ENCODE measurements around the gene CCDC126.

DNA sequence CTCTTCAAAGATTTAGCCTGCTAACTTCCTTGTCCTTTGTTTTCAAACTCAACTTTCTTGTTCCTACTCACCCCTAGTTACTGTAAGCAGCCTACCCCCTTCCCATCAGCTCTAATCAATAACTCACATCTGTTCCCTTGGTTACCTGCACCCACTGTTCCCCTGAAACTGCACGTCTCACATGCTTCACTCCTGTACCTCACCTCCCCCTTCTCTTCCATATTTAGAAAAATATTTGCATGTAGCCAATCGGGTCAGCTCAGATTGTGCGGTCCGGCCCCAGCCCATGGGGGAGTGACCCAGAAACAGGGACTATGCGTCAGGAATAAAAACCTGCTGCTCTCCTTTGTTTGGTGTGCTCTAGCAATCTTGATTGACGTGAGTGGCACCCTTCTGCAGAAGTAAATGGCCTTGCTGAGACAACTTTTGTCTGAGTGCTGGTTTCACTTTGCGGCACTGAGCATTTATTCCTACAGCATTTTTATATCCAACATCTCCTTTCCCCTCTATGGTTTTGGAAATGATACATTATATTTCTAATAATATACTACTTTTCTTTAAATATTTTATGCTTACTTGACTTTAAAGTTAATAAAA, 61.7 kb downstream of the CCDC126 start:
- TF ChIP-seq ZNF416 (tag by site-specific recombination; IDR thresholded peaks at IDR 0.05), result no peak
- TF ChIP-seq, protein P1, sequence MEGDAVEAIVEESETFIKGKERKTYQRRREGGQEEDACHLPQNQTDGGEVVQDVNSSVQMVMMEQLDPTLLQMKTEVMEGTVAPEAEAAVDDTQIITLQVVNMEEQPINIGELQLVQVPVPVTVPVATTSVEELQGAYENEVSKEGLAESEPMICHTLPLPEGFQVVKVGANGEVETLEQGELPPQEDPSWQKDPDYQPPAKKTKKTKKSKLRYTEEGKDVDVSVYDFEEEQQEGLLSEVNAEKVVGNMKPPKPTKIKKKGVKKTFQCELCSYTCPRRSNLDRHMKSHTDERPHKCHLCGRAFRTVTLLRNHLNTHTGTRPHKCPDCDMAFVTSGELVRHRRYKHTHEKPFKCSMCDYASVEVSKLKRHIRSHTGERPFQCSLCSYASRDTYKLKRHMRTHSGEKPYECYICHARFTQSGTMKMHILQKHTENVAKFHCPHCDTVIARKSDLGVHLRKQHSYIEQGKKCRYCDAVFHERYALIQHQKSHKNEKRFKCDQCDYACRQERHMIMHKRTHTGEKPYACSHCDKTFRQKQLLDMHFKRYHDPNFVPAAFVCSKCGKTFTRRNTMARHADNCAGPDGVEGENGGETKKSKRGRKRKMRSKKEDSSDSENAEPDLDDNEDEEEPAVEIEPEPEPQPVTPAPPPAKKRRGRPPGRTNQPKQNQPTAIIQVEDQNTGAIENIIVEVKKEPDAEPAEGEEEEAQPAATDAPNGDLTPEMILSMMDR (tag by site-specific recombination; IDR thresholded peaks at IDR 0.05), result no peak
- TF ChIP-seq, protein P2, sequence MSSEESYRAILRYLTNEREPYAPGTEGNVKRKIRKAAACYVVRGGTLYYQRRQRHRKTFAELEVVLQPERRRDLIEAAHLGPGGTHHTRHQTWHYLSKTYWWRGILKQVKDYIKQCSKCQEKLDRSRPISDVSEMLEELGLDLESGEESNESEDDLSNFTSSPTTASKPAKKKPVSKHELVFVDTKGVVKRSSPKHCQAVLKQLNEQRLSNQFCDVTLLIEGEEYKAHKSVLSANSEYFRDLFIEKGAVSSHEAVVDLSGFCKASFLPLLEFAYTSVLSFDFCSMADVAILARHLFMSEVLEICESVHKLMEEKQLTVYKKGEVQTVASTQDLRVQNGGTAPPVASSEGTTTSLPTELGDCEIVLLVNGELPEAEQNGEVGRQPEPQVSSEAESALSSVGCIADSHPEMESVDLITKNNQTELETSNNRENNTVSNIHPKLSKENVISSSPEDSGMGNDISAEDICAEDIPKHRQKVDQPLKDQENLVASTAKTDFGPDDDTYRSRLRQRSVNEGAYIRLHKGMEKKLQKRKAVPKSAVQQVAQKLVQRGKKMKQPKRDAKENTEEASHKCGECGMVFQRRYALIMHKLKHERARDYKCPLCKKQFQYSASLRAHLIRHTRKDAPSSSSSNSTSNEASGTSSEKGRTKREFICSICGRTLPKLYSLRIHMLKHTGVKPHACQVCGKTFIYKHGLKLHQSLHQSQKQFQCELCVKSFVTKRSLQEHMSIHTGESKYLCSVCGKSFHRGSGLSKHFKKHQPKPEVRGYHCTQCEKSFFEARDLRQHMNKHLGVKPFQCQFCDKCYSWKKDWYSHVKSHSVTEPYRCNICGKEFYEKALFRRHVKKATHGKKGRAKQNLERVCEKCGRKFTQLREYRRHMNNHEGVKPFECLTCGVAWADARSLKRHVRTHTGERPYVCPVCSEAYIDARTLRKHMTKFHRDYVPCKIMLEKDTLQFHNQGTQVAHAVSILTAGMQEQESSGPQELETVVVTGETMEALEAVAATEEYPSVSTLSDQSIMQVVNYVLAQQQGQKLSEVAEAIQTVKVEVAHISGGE (tag by site-specific recombination; conservative IDR thresholded peaks at IDR 0.05; ENCODE audit: low read depth), result no peak
- TF ChIP-seq, protein P3, sequence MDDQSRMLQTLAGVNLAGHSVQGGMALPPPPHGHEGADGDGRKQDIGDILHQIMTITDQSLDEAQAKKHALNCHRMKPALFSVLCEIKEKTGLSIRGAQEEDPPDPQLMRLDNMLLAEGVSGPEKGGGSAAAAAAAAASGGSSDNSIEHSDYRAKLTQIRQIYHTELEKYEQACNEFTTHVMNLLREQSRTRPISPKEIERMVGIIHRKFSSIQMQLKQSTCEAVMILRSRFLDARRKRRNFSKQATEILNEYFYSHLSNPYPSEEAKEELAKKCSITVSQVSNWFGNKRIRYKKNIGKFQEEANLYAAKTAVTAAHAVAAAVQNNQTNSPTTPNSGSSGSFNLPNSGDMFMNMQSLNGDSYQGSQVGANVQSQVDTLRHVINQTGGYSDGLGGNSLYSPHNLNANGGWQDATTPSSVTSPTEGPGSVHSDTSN (CRISPR knock-in tag; IDR thresholded peaks at IDR 0.05), result no peak
- no peak for TF ChIP-seq ZNF324 (tag by site-specific recombination; IDR thresholded peaks at IDR 0.05)
- no peak for TF ChIP-seq ZNF24 (tag by site-specific recombination; IDR thresholded peaks at IDR 0.05)
- TF ChIP-seq, protein P4, sequence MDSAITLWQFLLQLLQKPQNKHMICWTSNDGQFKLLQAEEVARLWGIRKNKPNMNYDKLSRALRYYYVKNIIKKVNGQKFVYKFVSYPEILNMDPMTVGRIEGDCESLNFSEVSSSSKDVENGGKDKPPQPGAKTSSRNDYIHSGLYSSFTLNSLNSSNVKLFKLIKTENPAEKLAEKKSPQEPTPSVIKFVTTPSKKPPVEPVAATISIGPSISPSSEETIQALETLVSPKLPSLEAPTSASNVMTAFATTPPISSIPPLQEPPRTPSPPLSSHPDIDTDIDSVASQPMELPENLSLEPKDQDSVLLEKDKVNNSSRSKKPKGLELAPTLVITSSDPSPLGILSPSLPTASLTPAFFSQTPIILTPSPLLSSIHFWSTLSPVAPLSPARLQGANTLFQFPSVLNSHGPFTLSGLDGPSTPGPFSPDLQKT (IDR thresholded peaks at IDR 0.05; ENCODE audit: borderline replicate concordance, low read depth, low read length), result no peak
- TF ChIP-seq ZNF48 (tag by site-specific recombination; IDR thresholded peaks at IDR 0.05), result no peak
- TF ChIP-seq, protein P5, sequence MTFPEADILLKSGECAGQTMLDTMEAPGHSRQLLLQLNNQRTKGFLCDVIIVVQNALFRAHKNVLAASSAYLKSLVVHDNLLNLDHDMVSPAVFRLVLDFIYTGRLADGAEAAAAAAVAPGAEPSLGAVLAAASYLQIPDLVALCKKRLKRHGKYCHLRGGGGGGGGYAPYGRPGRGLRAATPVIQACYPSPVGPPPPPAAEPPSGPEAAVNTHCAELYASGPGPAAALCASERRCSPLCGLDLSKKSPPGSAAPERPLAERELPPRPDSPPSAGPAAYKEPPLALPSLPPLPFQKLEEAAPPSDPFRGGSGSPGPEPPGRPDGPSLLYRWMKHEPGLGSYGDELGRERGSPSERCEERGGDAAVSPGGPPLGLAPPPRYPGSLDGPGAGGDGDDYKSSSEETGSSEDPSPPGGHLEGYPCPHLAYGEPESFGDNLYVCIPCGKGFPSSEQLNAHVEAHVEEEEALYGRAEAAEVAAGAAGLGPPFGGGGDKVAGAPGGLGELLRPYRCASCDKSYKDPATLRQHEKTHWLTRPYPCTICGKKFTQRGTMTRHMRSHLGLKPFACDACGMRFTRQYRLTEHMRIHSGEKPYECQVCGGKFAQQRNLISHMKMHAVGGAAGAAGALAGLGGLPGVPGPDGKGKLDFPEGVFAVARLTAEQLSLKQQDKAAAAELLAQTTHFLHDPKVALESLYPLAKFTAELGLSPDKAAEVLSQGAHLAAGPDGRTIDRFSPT (tag by site-specific recombination; IDR thresholded peaks at IDR 0.05), result no peak
